DMS114 treated with DMSO at 0.1 percent for 48 hours (cell line): ENCODE data around the gene CAPZA1.

Experiments used
- DNase-seq: peaks from one replicate; lab custom pipeline; 2025; ENCODE audit not compliant: unreplicated experiment; lab: John Stamatoyannopoulos, UW

The CAPZA1 gene

GRCh38 chr1:112699425-112700144, 80.0 kb downstream of the CAPZA1 start:
- no peak for DNase-seq

- no peak for DNase-seq
These were observed 80.9 kb downstream of the CAPZA1 start for GRCh38 chr1:112700290-112701226.

- DNase-seq: no peak
These were observed 81.8 kb downstream of the CAPZA1 start for GRCh38 chr1:112701227-112702066.

GRCh38 chr1:112702067-112702395, 82.4 kb downstream of the CAPZA1 start:
- no peak for DNase-seq

- no peak for DNase-seq
These were observed 83.0 kb downstream of the CAPZA1 start for GRCh38 chr1:112702420-112703261.

GRCh38 chr1:112703706-112704105, 84.1 kb downstream of the CAPZA1 start:
- no peak for DNase-seq

GRCh38 chr1:112704391-112704933, 84.8 kb downstream of the CAPZA1 start:
- DNase-seq: no peak

- peak; percentile 38 for DNase-seq
These were observed 85.4 kb downstream of the CAPZA1 start for GRCh38 chr1:112704934-112705627.

GRCh38 chr1:112706505-112707220, 87.0 kb downstream of the CAPZA1 start, which contains the start of gene RHOC:
Gene RHOC (minus strand): TSS chr1:112707127. CDS start chr1:112703799, 3,328 bp downstream.
- no peak for DNase-seq

- DNase-seq: peak; percentile 59
These were observed 87.8 kb downstream of the CAPZA1 start for GRCh38 chr1:112707221-112708001.

GRCh38 chr1:112708002-112708448, 88.4 kb downstream of the CAPZA1 start:
- DNase-seq: no peak

- no peak for DNase-seq
These were observed 88.9 kb downstream of the CAPZA1 start for GRCh38 chr1:112708489-112708888.

GRCh38 chr1:112710159-112710558, 90.5 kb downstream of the CAPZA1 start:
- DNase-seq: no peak

GRCh38 chr1:112710586-112710985, 91.0 kb downstream of the CAPZA1 start:
- DNase-seq: no peak

- no peak for DNase-seq
These were observed 91.4 kb downstream of the CAPZA1 start for GRCh38 chr1:112711041-112711440.

- no peak for DNase-seq
These were observed 92.0 kb downstream of the CAPZA1 start for GRCh38 chr1:112711670-112712069.

- DNase-seq: no peak
These were observed 92.6 kb downstream of the CAPZA1 start for GRCh38 chr1:112712191-112712590.

GRCh38 chr1:112712701-112713128, 93.1 kb downstream of the CAPZA1 start:
- no peak for DNase-seq
